Karpas-422 (cell line): Measurements from ENCODE around the gene TIGD1. TPM values are rescaled to one million over a fixed set of nuclear protein-coding genes. Genes with fewer than 3 reads are reported as not detected.
A peak's percentile ranks its signal among the peaks of the same experiment; 100 is the strongest.

ENCODE experiments used
- DNase-seq: peaks from one replicate; pipeline ENCODE4 v3.0.0-alpha.2; 2015
- H2AFZ ChIP-seq: fragments of 200-600 bp; sonication (generic); 2 replicates; pipeline ENCODE4 v1.6.1; 2014; ENCODE audit warnings: antibody characterized with exemption, low read length, mixed read lengths
- H3K27ac ChIP-seq: fragments of 200-600 bp; sonication (generic); 2 replicates; pipeline ENCODE4 v1.5.1; 2014; ENCODE audit warnings: mild to moderate bottlenecking, low read length, moderate library complexity
- H3K27me3 ChIP-seq: fragments of 200-600 bp; sonication (generic); 2 replicates; pipeline ENCODE4 v1.6.1; 2014; ENCODE audit warnings: low read length, mixed read lengths
- H3K36me3 ChIP-seq: fragments of 200-600 bp; sonication (generic); 2 replicates; pipeline ENCODE4 v1.6.1; 2014; ENCODE audit warnings: low read length, mixed read lengths; ENCODE audit not compliant: insufficient read depth
- H3K4me1 ChIP-seq: fragments of 200-600 bp; sonication (generic); 2 replicates; pipeline ENCODE4 v1.6.1; 2014; ENCODE audit warnings: mild to moderate bottlenecking, low read length, mixed read lengths
- H3K4me2 ChIP-seq: fragments of 200-600 bp; sonication (generic); 2 replicates; pipeline ENCODE4 v1.6.1; 2014; ENCODE audit warnings: low read length, low read depth, mild to moderate bottlenecking; ENCODE audit not compliant: poor library complexity, severe bottlenecking
- H3K4me3 ChIP-seq: fragments of 200-600 bp; sonication (generic); 2 replicates; pipeline ENCODE4 v1.5.1; 2014; ENCODE audit warnings: mild to moderate bottlenecking, antibody characterized with exemption, low read length, mixed read lengths
- H3K79me2 ChIP-seq: fragments of 200-600 bp; sonication (generic); 2 replicates; pipeline ENCODE4 v1.6.1; 2014; ENCODE audit warnings: mild to moderate bottlenecking, low read length, mixed read lengths
- H3K9ac ChIP-seq: fragments of 200-600 bp; sonication (generic); 2 replicates; pipeline ENCODE4 v1.6.0; 2014; ENCODE audit warnings: low read length
- H3K9me2 ChIP-seq: fragments of 200-600 bp; sonication (generic), shearing (Covaris generic); replicated peaks from 2 replicates; pipeline ENCODE4 v1.6.0; 2014; ENCODE audit warnings: mild to moderate bottlenecking, low read length, moderate library complexity; ENCODE audit not compliant: insufficient read depth
- H3K9me3 ChIP-seq: fragments of 300-700, 200-600 bp; sonication (generic); 2 replicates; pipeline ENCODE4 v1.6.1; 2014; ENCODE audit warnings: low read length, mixed read lengths
- H4K20me1 ChIP-seq: fragments of 200-600 bp; sonication (generic); 2 replicates; pipeline ENCODE4 v1.6.1; 2014; ENCODE audit warnings: mild to moderate bottlenecking, antibody characterized with exemption, low read length, low read depth; ENCODE audit not compliant: insufficient read depth
- total RNA-seq: library from RNA; depleted of rRNA; stranded (reverse); fragments of >200 nt; shearing (Covaris generic); gene quantifications from 2 replicates; pipeline ENCODE4 v1.2.3, GENCODE V29; 2014; ENCODE audit warnings: low replicate concordance

Gene TIGD1
- total RNA-seq, 1 experiment from 2014 or later: 20.6 TPM

DNA sequence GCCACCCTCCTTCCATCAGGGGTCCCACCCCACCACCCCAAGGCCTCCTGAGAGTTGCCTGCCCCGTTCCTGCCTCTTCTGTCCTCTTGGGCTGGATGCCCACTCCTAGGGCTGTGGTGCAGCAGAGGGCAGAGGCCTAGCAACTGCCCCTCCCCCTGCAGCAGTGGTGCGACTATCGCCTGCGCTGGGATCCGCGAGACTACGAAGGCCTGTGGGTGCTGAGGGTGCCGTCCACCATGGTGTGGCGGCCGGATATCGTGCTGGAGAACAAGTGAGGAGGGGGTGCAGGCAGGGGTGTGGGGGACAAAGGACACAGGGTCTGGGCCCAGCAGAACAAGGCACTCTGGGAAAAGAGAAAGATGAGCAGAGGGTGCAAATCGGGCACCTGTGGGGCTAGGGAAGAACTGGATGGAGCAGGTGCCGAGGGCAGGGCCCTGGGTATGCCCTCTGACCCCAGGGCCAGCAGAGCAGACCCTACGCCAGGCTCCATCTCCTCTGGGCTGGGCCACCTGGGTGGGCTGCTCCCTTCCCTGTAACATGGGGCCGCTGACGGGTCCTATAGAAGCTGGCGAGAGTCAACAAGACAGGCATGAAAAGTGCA is 9.8 kb downstream of the TIGD1 start:
- Histone ChIP-seq H3K27ac (no peak overlapping the region), H3K9ac (no peak overlapping the region), H3K4me3 (no peak overlapping the region), H3K9me3 (peaks cover 7% of the 10 kb centered on the region), H3K36me3 (peaks cover under 1% of the 10 kb centered on the region; the same call in 1 of the 2 replicates), H3K4me1 (no peaks in the 10 kb centered on the region), H2AFZ (no peak overlapping the region), H3K9me2 (no peaks in the 10 kb centered on the region), H3K27me3 (peaks cover 3% of the 10 kb centered on the region; the same call in 1 of the 2 replicates), H3K79me2 (no peaks in the 10 kb centered on the region), H4K20me1 (peaks cover 57% of the 10 kb centered on the region; the same call in 1 of the 2 replicates), H3K4me2 (no peak overlapping the region)
- no peak for DNase-seq

DNA sequence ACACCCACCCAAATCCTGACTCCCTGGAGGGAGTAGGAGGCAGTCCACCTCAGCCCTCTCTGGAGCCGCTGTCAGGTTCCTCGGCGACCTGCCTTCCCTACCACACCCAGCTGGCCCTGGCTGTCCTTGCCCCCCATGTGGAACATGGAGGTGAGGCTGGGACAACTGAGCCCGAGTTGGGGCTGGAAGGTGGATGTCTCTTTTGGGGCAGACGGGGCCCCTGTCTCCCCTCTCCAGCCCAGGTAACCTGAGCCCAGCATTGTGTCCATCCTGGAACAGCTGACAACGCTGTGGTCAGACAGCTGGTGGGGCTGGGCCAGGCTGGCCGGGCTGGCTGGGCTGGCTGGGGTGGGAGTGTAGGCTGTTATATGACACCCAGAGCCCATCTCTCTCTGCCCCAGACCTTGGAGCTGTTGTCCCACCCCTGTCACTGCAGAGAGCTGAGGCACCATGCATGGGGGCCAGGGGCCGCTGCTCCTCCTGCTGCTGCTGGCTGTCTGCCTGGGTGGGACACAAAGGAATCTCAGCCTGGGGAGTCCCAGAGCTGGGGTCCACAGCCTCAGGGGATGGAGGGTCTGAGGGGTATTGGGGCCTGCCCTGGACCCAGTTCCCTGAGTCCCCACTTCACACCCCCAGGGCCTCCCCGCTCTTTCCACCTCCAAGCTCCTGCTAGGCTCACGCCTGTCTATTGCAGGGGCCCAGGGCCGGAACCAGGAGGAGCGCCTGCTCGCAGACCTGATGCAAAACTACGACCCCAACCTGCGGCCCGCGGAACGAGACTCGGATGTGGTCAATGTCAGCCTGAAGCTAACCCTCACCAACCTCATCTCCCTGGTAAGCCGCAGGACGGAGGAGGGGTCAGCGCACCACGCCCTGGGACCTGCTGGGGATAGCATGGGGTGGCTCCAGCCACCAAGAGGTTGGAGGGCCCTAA is 10.8 kb downstream of the TIGD1 start, which contains the start of gene CHRNG:
Gene CHRNG, plus strand, starts transcription at position 395 of the 934 bp plus-strand sequence. Its CDS starts 56 bp downstream, at position 451.
- Histone ChIP-seq H3K9me2 (no peaks in the 10 kb centered on the region), H3K36me3 (no peaks in the 10 kb centered on the region; the same call in 1 of the 2 replicates), H3K27ac (no peak within 1 kb of the TSS), H4K20me1 (peaks cover 54% of the 10 kb centered on the region; the same call in 1 of the 2 replicates), H3K27me3 (peaks cover 3% of the 10 kb centered on the region; the same call in 1 of the 2 replicates), H2AFZ (no peak within 1 kb of the TSS), H3K9me3 (peaks cover 7% of the 10 kb centered on the region), H3K9ac (no peak within 1 kb of the TSS), H3K4me1 (no peaks in the 10 kb centered on the region; the same call in 1 of the 2 replicates), H3K4me2 (no peak within 1 kb of the TSS), H3K4me3 (no peak within 1 kb of the TSS), H3K79me2 (no peaks in the 10 kb centered on the region)
- no peak for DNase-seq

DNA sequence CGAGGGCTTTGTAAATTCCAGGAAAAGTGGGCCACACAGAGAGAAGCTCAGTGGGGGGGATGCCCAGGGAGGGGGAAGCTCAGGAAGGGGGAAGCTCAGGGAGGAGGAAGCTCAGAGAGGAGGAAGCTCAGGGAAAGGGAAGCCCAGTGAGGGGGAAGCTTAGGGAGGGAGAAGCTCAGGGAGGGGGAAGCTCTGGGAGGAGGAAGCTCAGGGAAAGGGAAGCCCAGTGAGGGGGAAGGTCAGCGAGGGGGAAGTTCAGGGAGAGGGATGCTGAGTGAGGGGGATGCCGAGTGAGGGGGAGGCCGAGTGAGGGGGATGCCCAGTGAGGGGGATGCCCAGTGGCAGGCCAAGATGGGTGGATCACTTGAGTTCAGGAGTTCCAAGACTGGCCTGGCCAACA is 11.7 kb downstream of the TIGD1 start:
- Histone ChIP-seq H3K9ac (no peak overlapping the region), H3K9me2 (no peaks in the 10 kb centered on the region), H3K27me3 (peaks cover 5% of the 10 kb centered on the region; the same call in 1 of the 2 replicates), H3K9me3 (peaks cover 7% of the 10 kb centered on the region), H3K79me2 (no peaks in the 10 kb centered on the region), H3K36me3 (no peaks in the 10 kb centered on the region; the same call in 1 of the 2 replicates), H3K27ac (no peak overlapping the region), H3K4me2 (no peak overlapping the region), H2AFZ (no peak overlapping the region), H4K20me1 (peaks cover 55% of the 10 kb centered on the region; the same call in 1 of the 2 replicates), H3K4me3 (no peak overlapping the region), H3K4me1 (no peaks in the 10 kb centered on the region; the same call in 1 of the 2 replicates)
- no peak for DNase-seq

DNA sequence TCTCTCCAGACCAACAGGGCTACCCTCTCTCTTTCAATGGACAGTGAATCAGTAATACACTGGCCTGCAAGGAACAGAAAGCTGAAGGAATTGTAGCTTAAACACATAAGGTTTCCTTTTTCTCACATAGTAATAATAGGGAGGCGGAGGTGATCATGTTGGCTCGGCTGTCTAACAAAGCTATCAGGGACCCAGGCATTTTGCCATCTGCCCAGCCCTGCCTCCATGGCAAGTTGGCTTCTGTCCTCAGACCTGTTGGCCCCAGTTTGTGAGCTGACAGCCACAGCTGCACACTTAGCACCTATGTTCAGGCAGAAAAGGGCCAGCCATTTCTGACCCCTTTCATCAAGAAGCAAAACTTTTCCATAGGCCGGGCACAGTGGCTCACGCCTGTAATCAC is 12.9 kb downstream of the TIGD1 start:
- Histone ChIP-seq H3K4me1 (peaks cover 8% of the 10 kb centered on the region), H2AFZ (no peak overlapping the region), H3K9me2 (no peaks in the 10 kb centered on the region), H3K9me3 (peaks cover 7% of the 10 kb centered on the region), H3K27ac (no peak overlapping the region), H3K4me3 (no peak overlapping the region), H3K9ac (no peak overlapping the region), H3K36me3 (no peaks in the 10 kb centered on the region; the same call in 1 of the 2 replicates), H3K4me2 (no peak overlapping the region), H3K79me2 (no peaks in the 10 kb centered on the region), H3K27me3 (peaks cover 5% of the 10 kb centered on the region; the same call in 1 of the 2 replicates), H4K20me1 (peaks cover 47% of the 10 kb centered on the region; the same call in 1 of the 2 replicates)
- DNase-seq: no peak

DNA sequence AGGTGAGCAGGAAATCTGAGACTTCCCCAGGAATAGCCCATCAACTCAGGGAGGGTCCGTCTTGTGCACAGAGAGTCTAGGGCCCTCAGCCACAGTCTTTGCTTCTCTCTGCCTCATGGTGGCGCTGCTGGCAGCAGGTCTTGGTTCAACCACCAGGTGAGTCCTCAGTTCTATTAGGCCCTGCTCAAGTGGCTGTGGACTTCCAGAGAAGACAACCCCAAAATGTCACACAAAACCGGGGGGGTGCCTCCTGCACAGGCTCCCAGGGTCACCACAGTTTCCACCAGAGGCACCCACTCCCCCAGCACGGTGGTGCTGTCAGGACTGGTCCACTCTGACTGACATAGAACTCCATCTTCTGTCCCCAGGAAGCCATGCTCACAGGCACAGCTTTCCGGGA is 13.3 kb downstream of the TIGD1 start:
- Histone ChIP-seq H3K4me1 (peaks cover 13% of the 10 kb centered on the region), H3K79me2 (no peaks in the 10 kb centered on the region), H3K9me3 (peaks cover 7% of the 10 kb centered on the region), H3K4me3 (no peak overlapping the region), H3K9ac (no peak overlapping the region), H3K27me3 (peaks cover 5% of the 10 kb centered on the region; the same call in 1 of the 2 replicates), H3K27ac (no peak overlapping the region), H3K9me2 (no peaks in the 10 kb centered on the region), H2AFZ (no peak overlapping the region), H4K20me1 (peaks cover 43% of the 10 kb centered on the region; the same call in 1 of the 2 replicates), H3K36me3 (no peaks in the 10 kb centered on the region; the same call in 1 of the 2 replicates), H3K4me2 (no peak overlapping the region)
- DNase-seq: peak; percentile 82

DNA sequence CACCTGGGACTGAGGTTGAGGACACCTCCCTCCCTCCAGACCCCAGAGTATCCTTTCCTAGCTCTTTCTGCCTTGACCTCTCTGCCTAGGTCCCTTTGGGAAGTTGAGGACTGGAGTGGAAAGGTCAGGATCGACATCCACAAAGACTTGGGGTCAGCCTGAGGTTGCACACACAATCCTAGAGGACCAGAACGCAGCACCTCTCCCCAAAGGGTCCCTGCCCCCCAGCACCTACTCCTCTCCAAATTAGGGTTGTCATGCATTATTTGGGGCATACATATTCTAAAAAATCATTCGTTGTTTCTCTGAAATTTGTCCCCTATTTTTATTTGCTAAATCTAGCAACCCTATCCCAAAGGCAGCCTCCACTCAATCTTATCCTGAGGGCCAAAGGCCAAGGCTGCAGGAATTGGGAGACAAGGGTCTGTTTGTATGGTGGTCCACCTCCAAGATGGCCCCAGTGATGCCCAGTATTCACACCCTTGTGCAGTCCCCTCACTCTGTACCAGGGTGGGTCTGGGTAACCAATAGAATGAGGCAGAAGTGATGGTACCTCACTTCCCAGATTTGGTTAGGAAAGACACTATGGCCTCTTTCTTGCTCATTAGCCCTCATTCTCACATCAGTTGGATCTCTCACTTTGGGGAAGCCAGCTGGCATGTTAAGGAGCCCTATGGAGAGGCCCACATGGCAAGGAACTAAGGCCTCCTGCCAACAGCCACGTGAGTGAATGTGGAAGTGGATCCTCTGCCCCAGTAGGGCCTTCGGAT is 14.4 kb downstream of the TIGD1 start:
- Histone ChIP-seq H2AFZ (no peak overlapping the region), H3K4me1 (peaks cover 16% of the 10 kb centered on the region), H3K79me2 (no peaks in the 10 kb centered on the region), H3K4me3 (no peak overlapping the region), H4K20me1 (peaks cover 36% of the 10 kb centered on the region; the same call in 1 of the 2 replicates), H3K4me2 (no peak overlapping the region), H3K9me2 (no peaks in the 10 kb centered on the region), H3K27me3 (peaks cover 5% of the 10 kb centered on the region; the same call in 1 of the 2 replicates), H3K9me3 (peaks cover 7% of the 10 kb centered on the region), H3K9ac (no peak overlapping the region), H3K27ac (no peak overlapping the region), H3K36me3 (no peaks in the 10 kb centered on the region; the same call in 1 of the 2 replicates)
- no peak for DNase-seq

DNA sequence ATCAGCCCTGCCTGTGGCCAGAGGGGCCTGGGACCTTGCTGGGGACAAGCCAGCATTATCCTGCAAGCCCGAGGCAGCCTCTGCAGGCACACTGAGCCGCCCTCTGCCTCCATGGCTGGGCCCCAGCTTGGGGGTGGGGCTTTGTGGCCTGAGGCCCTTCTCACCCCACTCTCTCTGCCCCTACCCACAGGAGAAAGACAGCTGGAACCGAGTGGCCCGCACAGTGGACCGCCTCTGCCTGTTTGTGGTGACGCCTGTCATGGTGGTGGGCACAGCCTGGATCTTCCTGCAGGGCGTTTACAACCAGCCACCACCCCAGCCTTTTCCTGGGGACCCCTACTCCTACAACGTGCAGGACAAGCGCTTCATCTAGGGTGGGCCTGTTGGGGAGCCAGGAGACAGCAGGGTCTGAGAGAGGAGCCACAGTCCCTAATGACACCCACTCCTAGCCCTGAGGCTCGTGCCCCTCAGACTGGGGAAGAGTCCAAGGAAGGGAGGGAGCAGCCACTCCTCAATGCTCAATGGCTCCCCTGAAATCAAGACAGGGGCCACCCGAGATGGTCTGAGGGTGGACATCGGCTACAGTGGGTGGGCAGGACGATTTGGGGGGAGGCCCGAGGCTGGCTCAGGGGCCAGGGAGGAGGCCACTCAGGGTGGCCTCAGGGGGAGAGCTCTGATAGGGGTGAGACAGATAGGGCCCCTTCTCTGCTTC is 15.3 kb downstream of the TIGD1 start:
- H3K4me2 ChIP-seq: no peak overlapping the region
- DNase-seq: no peak
- H3K4me1 ChIP-seq: peaks cover 16% of the 10 kb centered on the region
- no peaks in the 10 kb centered on the region for H3K79me2 ChIP-seq
- H3K36me3 ChIP-seq: no peaks in the 10 kb centered on the region; the same call in 1 of the 2 replicates
- no peak overlapping the region for H3K9ac ChIP-seq
- H3K9me2 ChIP-seq: no peaks in the 10 kb centered on the region
- peaks cover 36% of the 10 kb centered on the region; the same call in 1 of the 2 replicates for H4K20me1 ChIP-seq
- peaks cover 7% of the 10 kb centered on the region for H3K9me3 ChIP-seq
- H2AFZ ChIP-seq: no peak overlapping the region
- no peak overlapping the region for H3K4me3 ChIP-seq
- H3K27me3 ChIP-seq: peaks cover 5% of the 10 kb centered on the region; the same call in 1 of the 2 replicates
- no peak overlapping the region for H3K27ac ChIP-seq
